H1 (cell line): ENCODE measurements around the gene KCNAB2. TPM values are rescaled to one million over a fixed set of nuclear protein-coding genes. Genes with fewer than 3 reads are reported as not detected.

Experiments used
- CBX8 ChIP-seq: fragments of 300-800, 300-1000 bp; sonication (generic); IDR thresholded peaks from 2 replicates; pipeline ENCODE4 v1.7.1; 2016; ENCODE audit warnings: low read depth, low read length, borderline replicate concordance
- POLR2AphosphoS5 ChIP-seq: IDR thresholded peaks from 2 replicates; pipeline ENCODE4 v1.6.1; 2011; ENCODE audit warnings: low read depth, low read length
- polyA plus RNA-seq, 7 experiments: library from polyadenylated mRNA; depleted of rRNA in 3 of 7; stranded (reverse) in 5 of 7; unstranded in 2 of 7; fragments of >200 nt in 5 of 7; fragments of 200-250 nt in 2 of 7; gene quantifications; 1 replicate in 5 of 7; 2 replicates in 1 of 7; 4 replicates in 1 of 7; pipeline versions ENCODE4 v1.2.1 to v1.2.3, GENCODE V29; 2011 to 2013; ENCODE audit warnings: missing spikeins in 2 of 7, mixed read lengths in 2 of 7
- total RNA-seq: library from RNA; stranded (reverse); fragmentation: NEBNext Ultra II Directional; extraction: Animal tissue kit (Norgen Biotek cat#: 25700); gene quantifications from 2 replicates; pipeline ENCODE4 v1.2.1, GENCODE V29; 2021

The KCNAB2 gene
- total and polyA plus RNA-seq, 2 of the 8 experiments (the other 6 are each of a cell fraction or from before 2014, with no cell fraction given): 4.5 to 7.0 TPM

GRCh38 chr1:6066680-6067079 is 21.0 kb downstream of the KCNAB2 start (continued):
- TF ChIP-seq POLR2AphosphoS5: no peak
- no peak for TF ChIP-seq CBX8
